HEK293T (cell line): Measurements from ENCODE around the gene NXPH4.

ENCODE experiments used
- FOXM1 ChIP-seq: fragments of 450-650 bp; IDR thresholded peaks from 2 replicates; pipeline ENCODE4 v1.6.1; 2017; ENCODE audit warnings: mild to moderate bottlenecking, borderline replicate concordance
- HDGF ChIP-seq: fragments of 450-650 bp; IDR thresholded peaks from 2 replicates; pipeline ENCODE4 v1.6.1; 2017; ENCODE audit warnings: antibody characterized with exemption, borderline replicate concordance

- no peak for TF ChIP-seq HDGF
- TF ChIP-seq FOXM1, result no peak
Measured at GRCh38 chr12:57233357-57234232, 17.0 kb downstream of the NXPH4 start.
